NCI-H1436 (cell line): ENCODE data around the gene SPATS2.
"Not testable (repeated sequence)": the region's sequence is repeated elsewhere in the genome, so short reads cannot be mapped to it uniquely, and the experiment has no call there.

Experiments used
- DNase-seq: peaks from one replicate; lab custom pipeline; 2025; lab: John Stamatoyannopoulos, UW

Gene SPATS2

DNA sequence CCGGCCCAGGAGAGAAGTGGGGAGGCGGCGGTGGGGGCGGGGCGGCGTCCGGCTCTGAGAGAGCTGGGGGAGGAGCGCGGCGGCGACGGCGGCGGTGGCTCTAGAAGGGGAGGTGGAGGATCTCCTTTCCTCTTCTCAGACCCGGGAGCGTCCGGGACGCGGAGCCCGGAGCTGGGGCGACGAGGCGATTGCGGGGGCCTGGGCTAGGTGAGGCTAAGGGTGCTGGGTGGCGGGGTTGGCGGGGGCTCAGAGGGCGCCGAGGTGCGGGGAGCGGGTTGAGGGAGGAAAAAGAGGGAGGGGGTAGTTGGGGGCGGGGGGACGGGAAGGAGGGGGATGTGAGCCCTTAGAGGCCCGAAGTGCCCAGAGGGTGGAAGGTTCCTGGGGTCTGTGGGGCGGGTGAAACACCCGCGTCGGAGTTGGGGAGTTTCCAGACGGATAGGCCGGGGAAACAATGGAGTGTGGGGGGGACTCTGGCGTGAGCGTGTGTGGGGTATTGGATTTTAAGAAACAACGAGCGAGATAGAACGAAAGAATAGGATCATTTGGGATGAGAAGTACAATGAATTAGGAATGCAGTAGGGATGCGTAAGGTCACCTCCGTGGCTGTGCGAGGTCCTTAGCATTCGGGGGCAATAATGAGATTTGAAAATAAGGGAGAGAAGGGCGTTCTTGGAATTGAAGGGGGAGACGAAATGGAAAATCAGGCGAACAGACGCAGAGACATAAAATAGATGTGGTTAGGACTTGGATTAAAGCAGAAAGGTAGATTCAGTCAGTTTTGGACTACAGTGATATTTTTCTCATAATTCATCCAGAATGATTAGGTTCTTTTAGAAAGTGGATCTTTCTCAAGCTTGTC, at the start of gene SPATS2:
SPATS2 (plus strand) TSS at position 82 of the 859 bp plus-strand sequence. CDS start 93,551 bp downstream, outside the sequence.
- no peak for DNase-seq

DNA sequence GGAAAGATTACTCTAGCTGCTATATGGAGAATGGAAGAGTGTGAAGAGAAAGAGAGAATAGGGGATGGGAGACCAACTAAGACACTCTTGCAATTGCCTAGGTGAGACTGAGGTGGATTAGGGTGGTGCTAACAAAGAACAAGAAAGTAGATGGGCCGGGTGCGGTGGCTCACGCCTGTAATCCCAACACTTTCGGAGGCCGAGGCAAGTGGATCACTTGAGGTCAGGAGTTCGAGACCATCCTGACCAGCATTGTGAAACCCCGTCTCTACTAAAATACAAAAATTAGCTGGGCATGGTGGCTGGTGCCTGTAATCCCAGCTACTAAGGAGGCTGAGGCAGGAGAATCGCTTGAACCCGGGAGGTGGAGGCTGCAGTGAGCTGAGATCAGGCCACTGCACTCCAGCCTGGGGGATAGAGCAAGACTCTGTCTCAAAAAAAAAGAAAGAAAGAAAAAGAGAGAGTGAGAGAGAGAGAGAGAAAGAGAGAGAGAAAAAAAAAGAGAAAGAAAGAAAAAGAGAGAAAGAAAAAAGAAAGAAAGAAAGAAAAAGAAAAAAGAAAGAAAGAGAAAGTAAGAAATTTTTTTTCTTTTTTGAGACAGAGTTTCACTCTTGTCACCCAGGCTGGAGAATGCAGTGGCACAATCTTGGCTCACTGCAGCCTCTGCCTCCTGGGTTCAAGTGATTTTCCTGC, 46.7 kb upstream of the SPATS2 start:
- DNase-seq, result not testable (repeated sequence)

GRCh38 chr12:49322367-49322707, 44.9 kb upstream of the SPATS2 start:
- DNase-seq, result no peak

- DNase-seq, result peak; percentile 98
Measured at GRCh38 chr12:49322708-49323523, 44.3 kb upstream of the SPATS2 start, which contains the start of gene TROAP. TROAP (plus strand) TSS chr12:49323255; CDS start chr12:49323609, 354 bp downstream.

DNA sequence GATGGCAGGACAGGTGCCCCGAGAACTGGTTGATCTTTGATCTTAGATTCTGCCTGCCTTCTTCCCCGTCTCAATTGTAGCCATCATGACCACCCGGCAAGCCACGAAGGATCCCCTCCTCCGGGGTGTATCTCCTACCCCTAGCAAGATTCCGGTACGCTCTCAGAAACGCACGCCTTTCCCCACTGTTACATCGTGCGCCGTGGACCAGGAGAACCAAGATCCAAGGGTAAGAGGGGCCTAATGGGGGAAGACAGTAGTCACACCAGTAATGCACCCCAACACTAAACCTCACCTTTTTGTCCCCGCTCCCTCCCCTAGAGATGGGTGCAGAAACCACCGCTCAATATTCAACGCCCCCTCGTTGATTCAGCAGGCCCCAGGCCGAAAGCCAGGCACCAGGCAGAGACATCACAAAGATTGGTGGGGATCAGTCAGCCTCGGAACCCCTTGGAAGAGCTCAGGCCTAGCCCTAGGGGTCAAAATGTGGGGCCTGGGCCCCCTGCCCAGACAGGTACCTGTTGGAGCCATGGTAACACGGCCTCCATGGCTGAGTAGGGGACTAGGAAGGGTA, 43.7 kb upstream of the SPATS2 start:
- no peak for DNase-seq

DNA sequence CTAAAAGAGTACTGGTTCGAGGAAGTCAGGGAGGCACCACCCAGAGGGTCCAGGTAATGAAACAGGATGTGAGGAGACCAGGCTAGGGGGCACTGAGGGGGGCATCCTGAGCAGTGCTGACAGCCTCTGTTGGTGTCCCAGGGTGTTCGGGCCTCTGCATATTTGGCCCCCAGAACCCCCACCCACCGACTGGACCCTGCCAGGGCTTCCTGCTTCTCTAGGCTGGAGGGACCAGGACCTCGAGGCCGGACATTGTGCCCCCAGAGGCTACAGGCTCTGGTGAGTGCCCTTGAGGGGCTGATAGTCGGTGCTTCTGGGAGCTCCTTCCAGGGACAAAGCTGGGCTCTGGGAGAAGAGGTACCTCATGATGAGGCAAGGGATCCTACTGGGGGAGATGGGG, 41.7 kb upstream of the SPATS2 start:
- DNase-seq, result no peak

GRCh38 chr12:49327368-49327767, 39.9 kb upstream of the SPATS2 start:
- DNase-seq, result no peak

GRCh38 chr12:49327887-49328286, 39.4 kb upstream of the SPATS2 start:
- no peak for DNase-seq

DNA sequence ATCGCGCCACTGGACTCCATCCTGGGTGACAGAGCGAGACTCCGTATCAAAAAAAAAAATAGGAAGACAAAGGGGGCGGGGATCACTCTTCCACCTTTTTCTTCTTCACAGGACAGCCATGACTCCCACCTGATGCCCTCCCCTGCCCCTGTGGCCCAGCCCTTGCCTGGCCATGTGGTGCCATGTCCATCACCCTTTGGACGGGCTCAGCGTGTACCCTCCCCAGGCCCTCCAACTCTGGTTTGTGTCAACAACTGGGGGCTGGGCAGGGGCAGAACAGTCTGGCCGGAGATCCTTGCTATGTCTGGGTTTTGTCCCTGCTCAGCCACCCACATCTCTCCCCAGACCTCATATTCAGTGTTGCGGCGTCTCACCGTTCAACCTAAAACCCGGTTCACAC, 38.4 kb upstream of the SPATS2 start:
- no peak for DNase-seq

DNA sequence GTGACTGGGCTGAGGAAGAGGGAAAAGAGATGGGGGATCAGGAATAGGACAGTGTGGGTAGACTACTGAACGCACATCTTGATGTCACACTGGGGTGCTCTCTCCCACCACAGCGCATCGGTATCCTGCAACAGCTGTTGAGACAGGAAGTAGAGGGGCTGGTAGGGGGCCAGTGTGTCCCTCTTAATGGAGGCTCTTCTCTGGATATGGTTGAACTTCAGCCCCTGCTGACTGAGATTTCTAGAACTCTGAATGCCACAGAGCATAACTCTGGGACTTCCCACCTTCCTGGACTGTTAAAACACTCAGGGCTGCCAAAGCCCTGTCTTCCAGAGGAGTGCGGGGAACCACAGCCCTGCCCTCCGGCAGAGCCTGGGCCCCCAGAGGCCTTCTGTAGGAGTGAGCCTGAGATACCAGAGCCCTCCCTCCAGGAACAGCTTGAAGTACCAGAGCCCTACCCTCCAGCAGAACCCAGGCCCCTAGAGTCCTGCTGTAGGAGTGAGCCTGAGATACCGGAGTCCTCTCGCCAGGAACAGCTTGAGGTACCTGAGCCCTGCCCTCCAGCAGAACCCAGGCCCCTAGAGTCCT, 37.1 kb upstream of the SPATS2 start:
- no peak for DNase-seq

DNA sequence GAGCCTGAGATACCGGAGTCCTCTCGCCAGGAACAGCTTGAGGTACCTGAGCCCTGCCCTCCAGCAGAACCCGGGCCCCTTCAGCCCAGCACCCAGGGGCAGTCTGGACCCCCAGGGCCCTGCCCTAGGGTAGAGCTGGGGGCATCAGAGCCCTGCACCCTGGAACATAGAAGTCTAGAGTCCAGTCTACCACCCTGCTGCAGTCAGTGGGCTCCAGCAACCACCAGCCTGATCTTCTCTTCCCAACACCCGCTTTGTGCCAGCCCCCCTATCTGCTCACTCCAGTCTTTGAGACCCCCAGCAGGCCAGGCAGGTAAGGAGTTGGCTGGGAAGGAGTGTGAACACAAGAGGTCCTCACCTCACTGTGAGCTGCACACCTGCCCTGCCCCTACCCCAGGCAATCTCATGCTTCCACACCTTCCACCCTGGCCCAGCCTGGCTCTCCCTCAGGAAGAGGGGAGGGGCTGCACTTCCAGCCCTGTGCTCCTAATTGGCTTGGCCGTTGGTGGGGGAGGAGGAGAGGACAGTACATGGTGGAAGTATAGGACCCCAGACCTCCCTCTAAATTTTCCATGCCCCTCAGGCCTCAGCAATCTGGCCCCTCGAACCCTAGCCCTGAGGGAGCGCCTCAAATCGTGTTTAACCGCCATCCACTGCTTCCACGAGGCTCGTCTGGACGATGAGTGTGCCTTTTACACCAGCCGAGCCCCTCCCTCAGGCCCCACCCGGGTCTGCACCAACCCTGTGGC, 36.5 kb upstream of the SPATS2 start:
- DNase-seq, result no peak

- no peak for DNase-seq
Measured at GRCh38 chr12:49331380-49332222, 35.7 kb upstream of the SPATS2 start.

DNA sequence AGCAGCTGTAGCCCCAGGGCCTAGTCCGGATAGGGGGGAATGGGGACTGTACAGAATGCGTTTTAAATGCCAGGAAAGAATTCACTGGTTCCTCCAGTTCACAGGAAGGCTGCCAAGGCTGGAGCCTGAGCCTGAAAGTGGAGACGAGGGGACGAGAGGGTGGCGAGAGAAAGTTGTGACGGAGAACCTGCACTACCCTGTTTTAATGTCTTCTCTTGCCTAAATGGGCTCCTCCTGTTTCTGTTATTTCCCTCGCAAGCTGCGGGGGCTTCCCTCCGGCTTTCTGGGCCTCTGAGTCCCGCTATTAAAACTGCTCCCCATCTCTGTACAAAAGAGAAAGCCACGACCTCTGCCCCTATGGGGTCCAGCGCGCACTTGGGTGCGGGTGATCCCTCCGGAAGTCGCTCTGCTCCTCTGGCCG, 34.8 kb upstream of the SPATS2 start:
- no peak for DNase-seq

DNA sequence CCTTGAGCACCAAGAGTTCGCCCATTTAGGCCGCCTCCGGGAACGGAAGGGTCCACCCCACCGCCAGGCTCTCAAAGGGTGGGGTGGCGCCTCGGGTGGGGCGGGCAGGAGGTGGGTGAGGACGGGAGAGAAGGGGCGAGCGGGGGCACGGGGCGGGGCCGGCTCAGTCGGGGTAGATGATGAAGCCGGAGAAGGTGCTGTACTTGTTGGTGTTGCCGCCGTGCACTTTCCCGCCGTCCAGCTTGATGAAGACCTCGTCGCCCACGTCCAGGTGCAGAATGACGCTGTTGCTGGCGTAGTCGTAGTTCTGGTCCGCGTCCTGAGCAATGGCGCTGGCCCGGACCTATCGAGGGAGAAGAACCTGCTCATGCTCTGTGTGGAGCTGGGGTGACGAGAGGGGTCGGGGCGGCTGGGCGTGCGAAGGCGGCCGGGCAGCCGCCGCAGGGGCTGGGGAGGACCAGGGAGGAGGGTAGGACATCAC, 34.3 kb upstream of the SPATS2 start:
- no peak for DNase-seq

GRCh38 chr12:49333778-49334177, 33.5 kb upstream of the SPATS2 start:
- DNase-seq, result not testable (repeated sequence)

DNA sequence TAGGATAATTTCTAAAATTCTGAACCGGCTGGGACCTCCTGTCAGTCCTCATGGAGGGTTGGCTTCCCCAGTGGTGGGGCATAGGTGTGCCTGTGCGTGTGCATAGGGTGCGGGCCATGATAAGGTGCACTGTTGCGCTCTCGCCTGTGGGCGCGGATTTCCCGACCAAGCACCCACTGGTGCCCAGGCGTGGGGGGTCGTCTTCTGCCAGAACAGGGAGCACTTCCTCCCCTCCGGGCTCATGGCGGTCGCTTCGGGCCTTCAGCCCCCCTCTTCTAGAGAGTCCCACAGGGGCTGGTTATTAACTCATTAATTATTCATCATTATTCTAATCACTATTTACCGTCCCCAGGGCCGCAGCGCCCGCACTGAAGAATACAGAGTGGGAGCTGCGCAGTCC, 33.0 kb upstream of the SPATS2 start:
- DNase-seq, result no peak

DNA sequence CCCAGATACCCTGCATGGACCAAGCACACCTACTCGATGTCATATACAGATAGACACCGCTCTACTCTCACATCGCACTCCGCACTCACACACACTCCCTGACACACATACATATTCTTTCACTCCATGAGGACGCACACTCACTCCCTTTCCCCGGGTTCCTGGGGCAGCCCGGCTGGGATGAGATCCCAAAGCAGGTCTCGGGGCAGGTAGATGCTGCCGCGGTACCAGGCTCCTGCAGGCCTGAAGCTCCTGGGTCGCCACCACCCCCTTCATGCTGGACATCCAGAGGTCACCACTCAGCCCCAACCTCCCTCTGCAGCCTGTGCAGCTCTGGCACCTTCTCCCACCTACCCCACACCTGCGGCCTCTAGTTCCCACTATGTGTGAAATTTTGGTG, 32.6 kb upstream of the SPATS2 start:
- DNase-seq, result no peak

DNA sequence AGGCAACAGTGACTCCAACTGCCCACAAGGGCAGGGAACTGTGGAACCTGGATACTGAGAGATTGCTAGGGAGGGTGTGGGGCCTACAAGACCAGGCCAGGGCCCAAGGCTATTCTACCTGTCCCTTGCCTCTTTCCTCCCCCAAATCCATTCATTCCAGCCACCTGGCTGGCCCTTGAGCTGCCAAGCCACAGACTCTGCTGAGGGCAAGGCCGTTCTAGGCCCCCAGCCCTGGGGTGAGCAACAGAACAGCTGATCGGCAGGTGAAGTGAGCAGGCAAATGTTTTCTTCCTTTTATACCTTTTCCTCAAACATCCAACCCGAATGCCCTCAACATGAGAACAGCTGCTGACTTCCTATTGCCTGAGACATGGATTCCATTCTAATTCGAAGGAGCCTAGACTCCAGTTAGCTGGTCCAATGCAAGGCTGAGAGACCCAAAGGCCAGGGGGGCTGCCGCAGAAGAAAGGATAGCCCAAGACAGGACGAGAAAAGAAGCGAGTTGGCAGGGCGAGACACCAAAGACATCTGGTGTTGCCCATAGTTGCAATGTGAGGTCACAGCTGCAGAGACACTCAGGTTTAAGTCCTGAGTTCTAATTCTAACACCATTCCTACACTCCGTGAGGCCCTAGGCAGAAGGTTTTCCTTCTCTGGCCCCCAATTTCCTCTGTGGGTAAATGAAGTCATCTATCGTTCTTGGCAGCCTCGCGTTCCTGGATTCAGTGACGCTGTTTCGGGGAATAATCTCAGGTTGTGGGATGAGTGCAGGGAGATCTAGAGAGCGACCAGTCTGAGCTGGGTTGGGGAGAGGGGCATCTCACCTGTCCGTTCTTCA, 31.9 kb upstream of the SPATS2 start:
- no peak for DNase-seq
